ENCODE measurements around the gene KPNB1. TPM values are rescaled to one million over a fixed set of nuclear protein-coding genes. Genes with fewer than 3 reads are reported as not detected.

KPNB1 gene
- total RNA-seq, 1 donor from 2014 or later = 301 TPM

DNA sequence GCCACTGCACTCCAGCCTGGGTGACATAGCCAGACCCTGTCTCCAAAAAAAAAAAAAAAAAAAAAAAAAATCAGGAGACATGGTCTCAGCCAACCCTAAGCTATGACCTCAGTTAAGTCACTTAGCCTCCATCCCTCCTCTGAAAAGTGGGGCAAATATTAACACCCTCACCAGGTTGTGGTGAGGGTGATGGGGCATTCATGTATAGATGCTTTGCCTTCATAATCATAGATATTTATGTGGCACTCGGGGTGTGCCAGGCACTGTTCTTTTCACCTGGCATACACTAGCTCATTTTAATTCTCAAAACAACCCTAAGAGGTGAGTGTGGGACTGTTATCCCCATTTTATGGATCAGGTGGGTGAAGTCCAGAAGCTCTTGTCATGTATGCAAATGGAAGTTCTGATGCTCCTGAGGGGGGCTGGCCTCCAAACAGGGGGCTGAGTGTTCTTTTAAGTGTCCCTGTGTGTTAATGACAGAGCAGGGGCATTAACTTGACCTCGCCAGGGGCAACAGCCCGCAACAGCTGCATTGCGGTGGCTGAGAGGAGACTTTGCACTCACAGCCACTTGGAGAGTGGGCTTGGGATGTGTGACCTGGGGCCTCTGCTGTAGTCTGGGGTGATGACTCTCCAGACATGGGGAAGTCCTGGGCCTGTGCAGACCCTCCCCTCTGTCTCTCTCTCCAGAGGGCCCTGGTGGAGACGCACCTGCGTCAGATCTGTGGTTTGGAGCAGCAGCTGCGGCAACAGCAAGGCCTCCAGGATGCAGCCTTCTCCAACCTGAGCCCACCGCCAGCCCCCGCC lies 48.4 kb downstream of the KPNB1 start:
- Mint-ChIP-seq H3K36me3 (ENCODE audit: unreplicated experiment) (peaks cover 7% of the 10 kb centered on the region), H3K27ac (ENCODE audit: unreplicated experiment) (no peak overlapping the region), H3K4me1 (ENCODE audit: unreplicated experiment) (peaks cover 15% of the 10 kb centered on the region), H3K4me3 (ENCODE audit: unreplicated experiment) (no peak overlapping the region), H3K9me3 (ENCODE audit: unreplicated experiment) (no peaks in the 10 kb centered on the region), H3K27me3 (ENCODE audit: unreplicated experiment) (no peaks in the 10 kb centered on the region)
- no peak for DNase-seq (ENCODE audit: extremely low spot score, unreplicated experiment)
- TF ChIP-seq, protein P1, sequence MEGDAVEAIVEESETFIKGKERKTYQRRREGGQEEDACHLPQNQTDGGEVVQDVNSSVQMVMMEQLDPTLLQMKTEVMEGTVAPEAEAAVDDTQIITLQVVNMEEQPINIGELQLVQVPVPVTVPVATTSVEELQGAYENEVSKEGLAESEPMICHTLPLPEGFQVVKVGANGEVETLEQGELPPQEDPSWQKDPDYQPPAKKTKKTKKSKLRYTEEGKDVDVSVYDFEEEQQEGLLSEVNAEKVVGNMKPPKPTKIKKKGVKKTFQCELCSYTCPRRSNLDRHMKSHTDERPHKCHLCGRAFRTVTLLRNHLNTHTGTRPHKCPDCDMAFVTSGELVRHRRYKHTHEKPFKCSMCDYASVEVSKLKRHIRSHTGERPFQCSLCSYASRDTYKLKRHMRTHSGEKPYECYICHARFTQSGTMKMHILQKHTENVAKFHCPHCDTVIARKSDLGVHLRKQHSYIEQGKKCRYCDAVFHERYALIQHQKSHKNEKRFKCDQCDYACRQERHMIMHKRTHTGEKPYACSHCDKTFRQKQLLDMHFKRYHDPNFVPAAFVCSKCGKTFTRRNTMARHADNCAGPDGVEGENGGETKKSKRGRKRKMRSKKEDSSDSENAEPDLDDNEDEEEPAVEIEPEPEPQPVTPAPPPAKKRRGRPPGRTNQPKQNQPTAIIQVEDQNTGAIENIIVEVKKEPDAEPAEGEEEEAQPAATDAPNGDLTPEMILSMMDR (IDR thresholded peaks at IDR 0.05) = no peak

DNA sequence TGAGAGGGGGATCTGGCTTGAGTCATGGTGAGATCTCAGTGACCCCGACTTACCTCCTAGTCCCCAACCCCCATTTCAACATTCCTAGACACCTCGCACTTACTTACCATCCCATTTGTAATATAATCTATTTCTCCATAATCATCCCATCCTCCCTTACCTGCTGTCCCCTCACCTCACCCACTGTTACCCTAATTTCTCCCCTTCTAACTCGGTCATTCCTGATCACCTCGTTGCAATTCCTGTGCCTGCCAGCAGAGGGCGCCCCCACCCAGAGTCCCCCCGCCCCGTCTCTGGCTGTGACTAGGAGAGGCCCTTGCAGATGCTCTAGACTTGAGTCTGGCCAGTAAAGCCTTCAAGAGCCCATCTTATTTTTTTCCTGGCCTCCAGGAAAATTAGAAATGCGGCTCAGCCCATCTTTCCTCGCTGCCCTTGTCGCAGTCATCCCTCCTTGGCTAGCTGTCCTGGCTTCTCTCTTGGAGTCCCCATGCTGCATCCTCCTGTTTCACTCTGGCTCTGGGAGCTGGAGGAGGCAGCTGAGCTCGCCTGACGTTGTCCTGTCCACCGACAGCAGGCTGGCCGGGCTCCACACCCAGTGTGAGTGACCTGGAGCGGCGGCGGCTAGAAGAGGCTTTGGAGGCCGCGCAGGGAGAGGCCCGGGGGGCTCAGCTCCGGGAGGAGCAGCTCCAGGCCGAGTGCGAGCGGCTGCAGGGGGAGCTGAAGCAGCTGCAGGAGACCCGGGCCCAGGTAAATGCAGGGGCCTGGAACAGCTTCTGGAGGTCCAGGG lies 49.2 kb downstream of the KPNB1 start:
- H3K9me3 Mint-ChIP-seq (ENCODE audit: unreplicated experiment) = no peaks in the 10 kb centered on the region
- TF ChIP-seq, protein P1 (IDR thresholded peaks at IDR 0.05) = peak; percentile 97
- no peak for DNase-seq (ENCODE audit: extremely low spot score, unreplicated experiment)
- H3K4me1 Mint-ChIP-seq (ENCODE audit: unreplicated experiment) = peaks cover 11% of the 10 kb centered on the region
- no peak overlapping the region for H3K4me3 Mint-ChIP-seq (ENCODE audit: unreplicated experiment)
- no peaks in the 10 kb centered on the region for H3K27me3 Mint-ChIP-seq (ENCODE audit: unreplicated experiment)
- H3K36me3 Mint-ChIP-seq (ENCODE audit: unreplicated experiment) = peaks cover 13% of the 10 kb centered on the region
- no peak overlapping the region for H3K27ac Mint-ChIP-seq (ENCODE audit: unreplicated experiment)

DNA sequence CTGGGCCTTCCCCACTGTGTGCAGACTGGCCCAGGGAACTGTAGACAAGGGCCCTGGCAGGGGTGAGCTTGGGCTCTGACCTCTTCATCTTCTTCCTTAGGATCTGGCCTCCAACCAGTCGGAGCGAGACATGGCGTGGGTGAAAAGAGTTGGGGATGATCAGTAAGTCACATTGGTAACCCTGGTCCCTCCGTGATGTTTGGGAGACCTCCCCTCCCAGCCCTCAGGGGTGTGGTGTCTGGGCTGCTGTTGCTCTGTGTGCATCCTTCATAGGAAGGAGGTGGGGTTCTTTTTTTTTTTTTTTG lies 49.8 kb downstream of the KPNB1 start:
- DNase-seq (ENCODE audit: extremely low spot score, unreplicated experiment) = no peak
- Mint-ChIP-seq H3K27ac (ENCODE audit: unreplicated experiment) (no peak overlapping the region), H3K9me3 (ENCODE audit: unreplicated experiment) (no peaks in the 10 kb centered on the region), H3K27me3 (ENCODE audit: unreplicated experiment) (no peaks in the 10 kb centered on the region), H3K4me3 (ENCODE audit: unreplicated experiment) (no peak overlapping the region), H3K36me3 (ENCODE audit: unreplicated experiment) (peaks cover 13% of the 10 kb centered on the region), H3K4me1 (ENCODE audit: unreplicated experiment) (peaks cover 11% of the 10 kb centered on the region)
- TF ChIP-seq, protein P1 (IDR thresholded peaks at IDR 0.05) = no peak

DNA sequence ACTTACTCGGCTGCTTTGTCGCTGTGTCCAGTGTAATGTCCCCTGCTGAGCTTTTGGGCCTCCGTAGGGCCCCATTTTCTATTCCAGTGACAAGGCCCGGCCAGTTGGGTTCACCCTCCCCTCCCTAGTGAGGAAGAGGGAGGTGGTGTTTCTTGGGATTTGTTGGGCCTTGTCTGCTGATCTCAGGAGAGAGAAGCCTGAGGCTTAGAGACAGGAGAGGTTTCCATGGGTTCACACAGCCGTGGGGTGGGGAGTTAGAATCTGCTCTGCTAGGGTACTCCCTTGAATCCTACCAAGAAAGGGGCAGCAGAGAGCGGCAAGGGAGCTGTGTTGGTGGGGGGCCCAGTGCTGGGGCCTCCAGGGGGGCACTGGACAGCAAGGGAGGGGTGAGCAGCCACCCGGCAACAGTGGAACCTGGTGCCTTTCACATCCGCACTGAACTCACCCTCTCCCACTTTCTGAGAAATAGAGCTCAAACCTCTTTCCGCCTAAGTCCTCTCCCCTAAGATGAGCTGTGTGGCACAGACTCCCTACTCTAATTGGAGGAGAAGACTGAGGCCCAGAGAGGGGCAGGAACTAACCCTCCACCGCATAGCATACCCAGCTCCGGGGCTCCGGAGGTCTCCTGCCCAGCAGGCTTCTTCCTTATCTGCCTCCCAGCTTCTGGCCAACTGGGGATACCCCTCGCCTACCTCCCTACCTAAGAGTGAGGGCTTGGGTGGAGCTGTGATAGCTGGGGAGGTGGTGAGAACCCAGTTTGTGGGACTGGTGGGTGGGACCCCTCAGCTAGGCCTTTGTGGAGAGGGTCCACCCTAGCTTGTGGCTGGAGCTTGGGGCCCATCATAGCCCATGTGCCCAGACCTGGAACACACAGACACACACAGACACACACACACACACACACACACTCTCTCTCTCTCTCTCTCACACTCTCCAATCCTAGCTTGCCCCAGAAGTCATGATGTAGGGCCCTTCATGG lies 51.0 kb downstream of the KPNB1 start:
- Mint-ChIP-seq H3K36me3 (ENCODE audit: unreplicated experiment) (peaks cover 21% of the 10 kb centered on the region), H3K27ac (ENCODE audit: unreplicated experiment) (no peak overlapping the region), H3K4me3 (ENCODE audit: unreplicated experiment) (no peak overlapping the region), H3K27me3 (ENCODE audit: unreplicated experiment) (no peaks in the 10 kb centered on the region), H3K9me3 (ENCODE audit: unreplicated experiment) (no peaks in the 10 kb centered on the region), H3K4me1 (ENCODE audit: unreplicated experiment) (peaks cover 1% of the 10 kb centered on the region)
- TF ChIP-seq, protein P1 (IDR thresholded peaks at IDR 0.05) = no peak
- DNase-seq (ENCODE audit: extremely low spot score, unreplicated experiment) = no peak

All from osteocyte (in vitro differentiated cells).